Ishikawa (cell line): ENCODE measurements around the gene DSCAML1.

Experiments used
- CEBPB ChIP-seq: IDR thresholded peaks from 2 replicates; pipeline ENCODE4 v1.6.1; 2012
- CREB1 ChIP-seq: IDR thresholded peaks from 2 replicates; pipeline ENCODE4 v1.6.1; 2012; ENCODE audit warnings: low read depth
- EGR1 ChIP-seq: IDR thresholded peaks from 2 replicates; pipeline ENCODE4 v1.6.1; 2012
- EP300 ChIP-seq: IDR thresholded peaks from 2 replicates; pipeline ENCODE4 v1.6.1; 2012; ENCODE audit warnings: borderline replicate concordance
- FOXM1 ChIP-seq: IDR thresholded peaks from 2 replicates; pipeline ENCODE4 v1.6.1; 2012; ENCODE audit warnings: low read depth, borderline replicate concordance
- MAX ChIP-seq: IDR thresholded peaks from 2 replicates; pipeline ENCODE4 v1.6.1; 2012
- NFIC ChIP-seq: IDR thresholded peaks from 2 replicates; pipeline ENCODE4 v1.6.1; 2012
- RAD21 ChIP-seq: IDR thresholded peaks from 2 replicates; pipeline ENCODE4 v1.6.1; 2012; ENCODE audit warnings: low read depth
- REST ChIP-seq: IDR thresholded peaks from 2 replicates; pipeline ENCODE4 v1.6.1; 2012; ENCODE audit warnings: low read depth, mild to moderate bottlenecking
- TAF1 ChIP-seq: IDR thresholded peaks from 2 replicates; pipeline ENCODE4 v1.6.1; 2012; ENCODE audit warnings: low read depth, mild to moderate bottlenecking
- TCF12 ChIP-seq: IDR thresholded peaks from 2 replicates; pipeline ENCODE4 v1.6.1; 2012; ENCODE audit warnings: low read depth
- TEAD4 ChIP-seq: IDR thresholded peaks from 2 replicates; pipeline ENCODE4 v1.6.1; 2012
- USF1 ChIP-seq: IDR thresholded peaks from 2 replicates; pipeline ENCODE4 v1.6.1; 2012
- YY1 ChIP-seq: IDR thresholded peaks from 2 replicates; pipeline ENCODE4 v1.6.1; 2012; ENCODE audit warnings: low read depth
- ZBTB7A ChIP-seq: IDR thresholded peaks from 2 replicates; pipeline ENCODE4 v1.6.1; 2012; ENCODE audit warnings: low read depth

The DSCAML1 gene

DNA sequence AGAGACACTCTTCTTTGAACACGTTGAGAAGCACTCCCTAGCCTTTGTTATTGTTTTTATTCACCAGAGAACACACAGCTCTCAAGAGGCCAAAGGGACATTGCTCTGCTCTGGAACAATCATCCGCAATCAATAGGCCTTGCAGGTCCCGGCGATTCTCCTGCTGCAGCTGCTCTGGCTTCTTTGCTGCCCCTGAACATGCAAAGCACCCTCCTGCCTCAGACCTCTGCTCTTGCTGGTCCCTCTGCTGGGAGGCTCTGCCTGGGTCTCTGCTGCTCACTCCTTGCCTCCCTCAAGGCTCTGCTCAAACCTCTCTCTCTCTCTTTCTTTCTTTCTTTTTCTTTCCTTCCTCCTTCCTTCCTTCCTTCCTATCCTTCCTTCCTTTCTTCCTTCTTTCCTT is 232.7 kb downstream of the DSCAML1 start:
- no peak for TF ChIP-seq ZBTB7A
- no peak for TF ChIP-seq RAD21
- TF ChIP-seq YY1, result no peak
- no peak for TF ChIP-seq EGR1
- TF ChIP-seq CREB1, result no peak
- TF ChIP-seq FOXM1, result no peak
- no peak for TF ChIP-seq NFIC
- TF ChIP-seq USF1, result no peak
- no peak for TF ChIP-seq TEAD4

DNA sequence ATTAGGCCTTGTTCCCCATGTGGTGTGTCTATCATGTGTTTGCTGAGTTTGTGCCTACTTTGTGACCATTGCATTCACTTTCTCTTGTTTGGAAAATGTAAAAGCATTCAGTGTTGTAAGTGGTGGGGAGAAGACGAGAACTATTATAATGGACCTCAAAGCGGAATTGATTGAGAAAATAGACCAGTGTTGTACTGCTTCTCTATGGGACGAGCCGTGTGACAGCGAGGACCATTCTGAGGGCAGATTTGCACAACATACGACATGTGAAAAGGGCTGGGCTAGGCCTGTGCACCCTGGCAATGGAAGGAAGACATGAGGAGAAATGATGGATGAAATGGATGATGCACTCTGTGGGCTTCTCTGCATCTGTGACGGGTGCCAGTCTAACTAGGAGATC is 233.5 kb downstream of the DSCAML1 start:
- TF ChIP-seq TCF12 (no peak), TAF1 (no peak)

DNA sequence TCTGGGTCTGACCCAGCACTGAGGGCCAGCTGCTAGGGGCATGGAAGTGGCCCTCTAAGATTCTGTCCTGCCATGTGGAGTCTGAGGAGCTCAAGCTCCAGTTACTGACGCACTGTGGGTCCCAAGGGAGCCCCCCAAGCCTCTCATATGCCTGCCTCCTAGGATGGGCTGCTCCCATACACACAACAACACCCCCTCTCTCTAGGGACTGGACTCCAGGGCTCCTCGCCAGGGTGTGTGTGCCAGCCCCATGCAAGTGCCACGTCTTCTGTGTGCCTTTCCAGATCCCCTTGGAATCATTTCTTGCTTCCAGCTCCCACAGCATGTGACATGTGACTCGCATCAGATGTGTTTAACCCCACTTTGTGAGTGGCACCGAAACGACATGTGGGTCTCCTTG is 234.9 kb downstream of the DSCAML1 start:
- no peak for TF ChIP-seq YY1
- TF ChIP-seq ZBTB7A, result no peak
- no peak for TF ChIP-seq TCF12
- TF ChIP-seq RAD21, result no peak
- no peak for TF ChIP-seq CEBPB
- TF ChIP-seq USF1, result no peak
- TF ChIP-seq TEAD4, result no peak
- TF ChIP-seq FOXM1, result no peak
- no peak for TF ChIP-seq NFIC
- no peak for TF ChIP-seq REST
- no peak for TF ChIP-seq MAX
- no peak for TF ChIP-seq CREB1
- TF ChIP-seq EP300, result no peak
- no peak for TF ChIP-seq EGR1
- TF ChIP-seq TAF1, result no peak

DNA sequence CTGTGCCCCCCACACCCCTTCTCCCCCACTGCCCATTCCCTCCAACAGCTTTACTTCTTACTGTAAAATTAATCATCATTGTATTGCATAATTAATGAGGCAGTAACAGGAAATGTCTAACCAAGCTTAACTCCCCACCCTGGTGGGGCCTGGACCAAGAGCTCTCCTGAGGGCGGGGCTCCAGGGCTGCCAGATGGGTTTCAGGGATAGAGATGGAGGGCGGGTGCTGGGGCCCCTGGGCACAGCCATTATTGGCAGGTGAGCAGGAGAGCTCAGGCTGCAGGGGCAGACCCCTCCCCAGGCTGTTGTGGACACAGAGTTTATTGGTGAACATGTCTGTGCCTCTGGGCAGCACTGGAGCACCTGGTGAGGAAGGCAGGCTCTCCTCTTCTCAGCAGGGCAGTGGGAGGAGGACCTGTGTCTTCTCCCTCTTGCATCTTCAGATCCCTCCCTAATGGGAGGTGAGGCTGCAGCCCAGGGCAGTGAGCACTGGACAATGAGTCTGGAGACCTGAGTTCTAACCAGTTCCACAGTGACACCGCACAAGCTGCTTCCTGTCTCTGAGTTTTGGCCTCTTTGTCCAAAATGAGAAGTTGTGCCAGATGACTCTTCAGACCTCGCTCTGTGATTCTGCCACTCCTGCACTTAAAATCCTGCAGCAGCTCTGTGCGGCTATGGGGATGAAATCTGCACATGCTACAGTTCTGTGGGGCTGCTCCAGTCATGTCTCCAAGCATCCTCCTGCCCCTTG is 236.1 kb downstream of the DSCAML1 start:
- no peak for TF ChIP-seq RAD21
- no peak for TF ChIP-seq CEBPB
- TF ChIP-seq YY1, result no peak
- no peak for TF ChIP-seq MAX
- no peak for TF ChIP-seq USF1
- no peak for TF ChIP-seq TEAD4

GRCh38 chr11:117559698-117560097 is 237.3 kb downstream of the DSCAML1 start:
- TF ChIP-seq CEBPB (no peak), EGR1 (no peak), TAF1 (no peak), NFIC (no peak), CREB1 (no peak), RAD21 (no peak), ZBTB7A (no peak), TCF12 (no peak), MAX (no peak), YY1 (no peak), FOXM1 (no peak), USF1 (no peak)

DNA sequence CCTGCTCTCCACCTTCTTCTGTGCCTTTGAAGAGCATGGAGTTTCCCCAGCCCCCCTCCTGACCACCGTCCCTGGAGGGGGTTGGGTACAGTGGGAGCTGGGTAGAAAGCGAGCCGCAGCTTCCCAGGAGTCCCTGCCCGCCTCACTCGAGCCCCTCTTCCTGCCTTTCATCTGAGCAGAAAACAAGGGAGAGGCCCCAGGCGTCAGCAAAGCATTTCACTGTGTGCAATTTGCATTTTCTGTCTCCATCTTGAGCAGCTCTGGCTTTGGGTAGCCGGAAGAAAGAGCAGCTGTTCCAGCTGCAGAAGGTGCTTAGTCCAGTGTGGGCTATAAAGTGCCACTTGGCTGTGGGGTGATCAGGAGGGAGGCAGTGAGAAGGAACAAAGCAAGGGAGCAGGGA is 239.7 kb downstream of the DSCAML1 start:
- TF ChIP-seq USF1 (no peak), TAF1 (no peak), REST (no peak), ZBTB7A (no peak), TEAD4 (no peak), YY1 (no peak), TCF12 (no peak), EP300 (no peak), MAX (no peak), CREB1 (no peak), RAD21 (no peak), FOXM1 (no peak), CEBPB (no peak), NFIC (no peak), EGR1 (no peak)
